Mesodermal cell (in vitro differentiated cells): Measurements from ENCODE around the gene YES1.
"Not testable (repeated sequence)": the region's sequence is repeated elsewhere in the genome, so short reads cannot be mapped to it uniquely, and the experiment has no call there.

Source experiments
- H3K27ac ChIP-seq: 2 replicates; pipeline ENCODE4 v1.7.0; 2013; ENCODE audit warnings: mild to moderate bottlenecking, low read depth, low read length, moderate library complexity; ENCODE audit not compliant: severe bottlenecking
- H3K36me3 ChIP-seq: 2 replicates; pipeline ENCODE4 v1.7.1; 2013; ENCODE audit warnings: mild to moderate bottlenecking, low read length, moderate library complexity; ENCODE audit not compliant: control insufficient read depth, insufficient read depth
- H3K4me1 ChIP-seq: one replicate; pipeline ENCODE4 v1.7.1; 2013; ENCODE audit warnings: mild to moderate bottlenecking, low read length; ENCODE audit not compliant: insufficient read depth, control insufficient read depth, poor library complexity, severe bottlenecking
- H3K4me3 ChIP-seq: 2 replicates; pipeline ENCODE4 v1.7.0; 2013; ENCODE audit warnings: low read length, control low read depth, mild to moderate bottlenecking; ENCODE audit not compliant: insufficient read depth, poor library complexity, severe bottlenecking; ENCODE audit errors: extremely low read depth
- H3K9me3 ChIP-seq: 2 replicates; pipeline ENCODE4 v1.7.1; 2013; ENCODE audit warnings: mild to moderate bottlenecking, low read length, moderate library complexity; ENCODE audit not compliant: control insufficient read depth
- WGBS, 2 experiments: methylation state at CpG; one replicate each; pipeline ENCODE4 v1.1.5; 2013; ENCODE audit warnings: missing lambda C conversion rate in 2 of 2; ENCODE audit not compliant: insufficient coverage in 2 of 2; 5-methylcytosine and 5-hydroxymethylcytosine counted together

The YES1 gene

GRCh38 chr18:809228-809627, 2.8 kb downstream of the YES1 start:
- 96 to 100% methylated on average over 3 to 5 of the region's 11 CpGs for WGBS, 2 experiments
- not testable (repeated sequence) for H3K4me3 ChIP-seq

GRCh38 chr18:808502-808901, 3.5 kb downstream of the YES1 start:
- Histone ChIP-seq H3K4me3 (no peak overlapping the region), H3K36me3 (no peaks in the 10 kb centered on the region), H3K9me3 (peaks cover 5% of the 10 kb centered on the region), H3K4me1 (peaks cover 10% of the 10 kb centered on the region), H3K27ac (no peak overlapping the region)
- WGBS, 2 experiments: no CpG with 5 or more reads among the region's 2 CpGs

More at GRCh38 chr18:809228-809627, 2.8 kb downstream of the YES1 start:
- not testable (repeated sequence) for H3K27ac ChIP-seq, H3K36me3 ChIP-seq, H3K9me3 ChIP-seq
- H3K4me1 ChIP-seq: peaks cover 10% of the 10 kb centered on the region

- Histone ChIP-seq H3K27ac (no peak overlapping the region), H3K9me3 (peaks cover under 1% of the 10 kb centered on the region), H3K36me3 (no peaks in the 10 kb centered on the region), H3K4me3 (no peak overlapping the region), H3K4me1 (peaks cover 10% of the 10 kb centered on the region)
- 80 to 84% methylated on average over 2 to 4 of the region's 5 CpGs for WGBS, 2 experiments
These were observed 4.0 kb downstream of the YES1 start for GRCh38 chr18:808086-808485.

GRCh38 chr18:805755-806110, 6.3 kb downstream of the YES1 start:
- no CpG with 5 or more reads among the region's 2 CpGs for WGBS, 2 experiments
- Histone ChIP-seq H3K36me3 (no peaks in the 10 kb centered on the region), H3K27ac (no peak overlapping the region), H3K9me3 (no peaks in the 10 kb centered on the region), H3K4me1 (peaks cover 10% of the 10 kb centered on the region), H3K4me3 (no peak overlapping the region)

GRCh38 chr18:805008-805754, 6.9 kb downstream of the YES1 start:
- WGBS, 2 experiments: 69% methylated on average over 3 of the region's 5 CpGs; no CpG with 5 or more reads in 1 of the 2 experiments
- Histone ChIP-seq H3K36me3 (no peaks in the 10 kb centered on the region), H3K4me3 (no peak overlapping the region), H3K27ac (no peak overlapping the region), H3K9me3 (no peaks in the 10 kb centered on the region), H3K4me1 (peaks cover 10% of the 10 kb centered on the region)

- 88% methylated on average over 2 of the region's 3 CpGs; no CpG with 5 or more reads in 1 of the 2 experiments for WGBS, 2 experiments
- H3K27ac ChIP-seq: no peak overlapping the region
- no peaks in the 10 kb centered on the region for H3K9me3 ChIP-seq
These were observed 10.9 kb downstream of the YES1 start for GRCh38 chr18:801137-801536.

GRCh38 chr18:799943-800342, 12.1 kb downstream of the YES1 start:
- H3K4me1 ChIP-seq: no peaks in the 10 kb centered on the region
- 100% methylated on average over 1 of the region's 1 CpG; no CpG with 5 or more reads in 1 of the 2 experiments for WGBS, 2 experiments
- no peak overlapping the region for H3K4me3 ChIP-seq
- no peaks in the 10 kb centered on the region for H3K36me3 ChIP-seq
- peaks cover 1% of the 10 kb centered on the region for H3K9me3 ChIP-seq
- H3K27ac ChIP-seq: no peak overlapping the region

More at GRCh38 chr18:801137-801536, 10.9 kb downstream of the YES1 start:
- H3K4me1 ChIP-seq: peaks cover 6% of the 10 kb centered on the region
- H3K36me3 ChIP-seq: no peaks in the 10 kb centered on the region
- no peak overlapping the region for H3K4me3 ChIP-seq

GRCh38 chr18:795383-795782, 16.7 kb downstream of the YES1 start:
- not testable (repeated sequence) for H3K4me1 ChIP-seq, H3K9me3 ChIP-seq, H3K4me3 ChIP-seq, H3K36me3 ChIP-seq, H3K27ac ChIP-seq
- no CpG with 5 or more reads among the region's 1 CpG for WGBS, 2 experiments

GRCh38 chr18:789397-789796, 22.6 kb downstream of the YES1 start:
- H3K27ac ChIP-seq: no peak overlapping the region
- H3K4me1 ChIP-seq: no peaks in the 10 kb centered on the region
- peaks cover 5% of the 10 kb centered on the region for H3K36me3 ChIP-seq
- peaks cover under 1% of the 10 kb centered on the region for H3K9me3 ChIP-seq
- WGBS, 2 experiments: no CpG with 5 or more reads among the region's 1 CpG
- no peak overlapping the region for H3K4me3 ChIP-seq

- Histone ChIP-seq H3K27ac (no peak overlapping the region), H3K36me3 (no peaks in the 10 kb centered on the region), H3K9me3 (no peaks in the 10 kb centered on the region), H3K4me1 (no peaks in the 10 kb centered on the region), H3K4me3 (no peak overlapping the region)
- WGBS, 2 experiments: 67 to 100% methylated on average over 1 of the region's 1 CpG
These were observed 26.8 kb downstream of the YES1 start for GRCh38 chr18:785242-785641.

- H3K4me1 ChIP-seq: no peaks in the 10 kb centered on the region
- WGBS, 2 experiments: 82 to 83% methylated on average over 3 to 4 of the region's 5 CpGs
- H3K27ac ChIP-seq: no peak overlapping the region
- no peak overlapping the region for H3K4me3 ChIP-seq
- H3K9me3 ChIP-seq: no peaks in the 10 kb centered on the region
- H3K36me3 ChIP-seq: no peaks in the 10 kb centered on the region
These were observed 27.4 kb downstream of the YES1 start for GRCh38 chr18:784470-785172.
